Activated CD4-positive, alpha-beta T cell treated with anti-CD3 and anti-CD28 coated beads for 1 hour (primary cell): Measurements from ENCODE around the gene OR2Z1.

Experiments
- DNase-seq: peaks from one replicate; pipeline ENCODE4 v3.0.0-alpha.2; 2020

OR2Z1 gene

GRCh38 chr19:8721334-8721733 is at the start of gene OR2Z1:
OR2Z1 (plus strand) TSS chr19:8721634; CDS start chr19:8731029, 9,395 bp downstream.
- DNase-seq = no peak

GRCh38 chr19:8673276-8673891 is 48.0 kb upstream of the OR2Z1 start:
- no peak for DNase-seq

- DNase-seq = no peak
Observed at GRCh38 chr19:8675066-8675465, 46.4 kb upstream of the OR2Z1 start.

GRCh38 chr19:8678244-8678807 is 43.1 kb upstream of the OR2Z1 start:
- no peak for DNase-seq

- DNase-seq = no peak
Observed at GRCh38 chr19:8680676-8681344, 40.6 kb upstream of the OR2Z1 start.

GRCh38 chr19:8681345-8682029 is 39.9 kb upstream of the OR2Z1 start:
- no peak for DNase-seq

- no peak for DNase-seq
Observed at GRCh38 chr19:8682472-8682871, 39.0 kb upstream of the OR2Z1 start.

- DNase-seq = no peak
Observed at GRCh38 chr19:8682931-8683330, 38.5 kb upstream of the OR2Z1 start.

- DNase-seq = no peak
Observed at GRCh38 chr19:8684001-8684902, 37.2 kb upstream of the OR2Z1 start.

GRCh38 chr19:8686549-8686948 is 34.9 kb upstream of the OR2Z1 start:
- no peak for DNase-seq

- DNase-seq = no peak
Observed at GRCh38 chr19:8688930-8689329, 32.5 kb upstream of the OR2Z1 start.

GRCh38 chr19:8690753-8691539 is 30.5 kb upstream of the OR2Z1 start:
- no peak for DNase-seq

GRCh38 chr19:8695501-8695900 is 25.9 kb upstream of the OR2Z1 start:
- DNase-seq = no peak

- no peak for DNase-seq
Observed at GRCh38 chr19:8695911-8696310, 25.5 kb upstream of the OR2Z1 start.

- no peak for DNase-seq
Observed at GRCh38 chr19:8696993-8697392, 24.4 kb upstream of the OR2Z1 start.

- DNase-seq = no peak
Observed at GRCh38 chr19:8697671-8698432, 23.6 kb upstream of the OR2Z1 start.

GRCh38 chr19:8698433-8699063 is 22.9 kb upstream of the OR2Z1 start, which contains the start of gene ACTL9:
ACTL9 (minus strand) TSS chr19:8698795; CDS start chr19:8698701, 94 bp downstream.
- no peak for DNase-seq

GRCh38 chr19:8699908-8700307 is 21.5 kb upstream of the OR2Z1 start:
- no peak for DNase-seq

- DNase-seq = no peak
Observed at GRCh38 chr19:8700956-8701355, 20.5 kb upstream of the OR2Z1 start.

GRCh38 chr19:8702350-8702749 is 19.1 kb upstream of the OR2Z1 start:
- DNase-seq = no peak

- no peak for DNase-seq
Observed at GRCh38 chr19:8703223-8703622, 18.2 kb upstream of the OR2Z1 start.
